SK-N-SH treated with all-trans-retinoic acid at 6 μM for 48 hours (cell line): ENCODE data around the gene OSMR.

Source experiments
- ATAC-seq: fragments of 200-7000 bp; cut with Tn5 transposase; 3 replicates; pipeline ENCODE4 v1.9.1; 2020; ENCODE audit warnings: mild to moderate bottlenecking, moderate library complexity
- ARNTL ChIP-seq: fragments of 450-650 bp; formaldehyde crosslinking; IDR thresholded peaks from 2 replicates; pipeline ENCODE4 v1.5.0; 2020; ENCODE audit warnings: low read depth, mild to moderate bottlenecking, moderate library complexity, borderline replicate concordance
- BACH2 ChIP-seq: fragments of 250-450 bp; sonication (Bioruptor Pico); IDR thresholded peaks from 2 replicates; pipeline ENCODE4 v1.9.0; 2021; ENCODE audit warnings: mild to moderate bottlenecking, borderline replicate concordance
- CSDC2 ChIP-seq: fragments of 250-450 bp; sonication (Bioruptor Pico); IDR thresholded peaks from 2 replicates; pipeline ENCODE4 v1.5.0; 2020; ENCODE audit warnings: mild to moderate bottlenecking, moderate library complexity
- ESRRG ChIP-seq: fragments of 250-450 bp; sonication (Bioruptor Pico); IDR thresholded peaks from 2 replicates; pipeline ENCODE4 v1.6.1; 2021; ENCODE audit warnings: mild to moderate bottlenecking
- GLIS3 ChIP-seq: fragments of 250-450 bp; sonication (Bioruptor Pico); IDR thresholded peaks from 2 replicates; pipeline ENCODE4 v1.5.0; 2020; ENCODE audit warnings: mild to moderate bottlenecking, moderate library complexity
- ISL1 ChIP-seq: fragments of 250-450 bp; sonication (Bioruptor Pico); IDR thresholded peaks from 2 replicates; pipeline ENCODE4 v2.1.2; 2022; ENCODE audit warnings: mild to moderate bottlenecking, moderate library complexity
- PATZ1 ChIP-seq: fragments of 250-450 bp; sonication (Bioruptor Pico); IDR thresholded peaks from 2 replicates; pipeline ENCODE4 v1.8.0; 2020; ENCODE audit warnings: mild to moderate bottlenecking, moderate library complexity, borderline replicate concordance
- RARB ChIP-seq: fragments of 250-450 bp; sonication (Bioruptor Pico); IDR thresholded peaks from 2 replicates; pipeline ENCODE4 v1.8.0; 2021; ENCODE audit warnings: mild to moderate bottlenecking, moderate library complexity
- TCF4 ChIP-seq: fragments of 250-450 bp; sonication (Bioruptor Pico); IDR thresholded peaks from 2 replicates; pipeline ENCODE4 v1.8.0; 2021; ENCODE audit warnings: mild to moderate bottlenecking, moderate library complexity, borderline replicate concordance
- TOX ChIP-seq: fragments of 250-450 bp; sonication (Bioruptor Pico); IDR thresholded peaks from 2 replicates; pipeline ENCODE4 v1.8.0; 2021; ENCODE audit warnings: mild to moderate bottlenecking, moderate library complexity, borderline replicate concordance
- TSHZ2 ChIP-seq: fragments of 250-450 bp; sonication (Bioruptor Pico); IDR thresholded peaks from 2 replicates; pipeline ENCODE4 v1.5.0; 2020; ENCODE audit warnings: mild to moderate bottlenecking, moderate library complexity
- ZC3H10 ChIP-seq: fragments of 250-450 bp; sonication (Bioruptor Pico); IDR thresholded peaks from 2 replicates; pipeline ENCODE4 v1.5.1; 2021; ENCODE audit warnings: mild to moderate bottlenecking, moderate library complexity
- ZFP3 ChIP-seq: fragments of 250-450 bp; sonication (Bioruptor Pico); IDR thresholded peaks from 2 replicates; pipeline ENCODE4 v1.5.0; 2020; ENCODE audit warnings: mild to moderate bottlenecking, moderate library complexity
- ZFP30 ChIP-seq: fragments of 450-650 bp; formaldehyde crosslinking; IDR thresholded peaks from 2 replicates; pipeline ENCODE4 v1.5.0; 2022; ENCODE audit warnings: mild to moderate bottlenecking, moderate library complexity
- ZNF565 ChIP-seq: fragments of 450-650 bp; formaldehyde crosslinking; conservative IDR thresholded peaks from 2 replicates; pipeline ENCODE4 v1.5.0; 2020; ENCODE audit warnings: low read depth, mild to moderate bottlenecking, moderate library complexity
- ZNF70 ChIP-seq: fragments of 450-650 bp; formaldehyde crosslinking; IDR thresholded peaks from 2 replicates; pipeline ENCODE4 v1.5.0; 2020; ENCODE audit warnings: mild to moderate bottlenecking, moderate library complexity
- TF ChIP-seq, protein P1 (sequence below): fragments of 250-450 bp; sonication (Bioruptor Pico); IDR thresholded peaks from 2 replicates; pipeline ENCODE4 v1.8.0; 2021; ENCODE audit warnings: low read depth, mild to moderate bottlenecking, moderate library complexity, borderline replicate concordance
- TF ChIP-seq, protein P2 (sequence below): fragments of 250-450 bp; sonication (Bioruptor Pico); IDR thresholded peaks from 2 replicates; pipeline ENCODE4 v1.5.1; 2021; ENCODE audit warnings: mild to moderate bottlenecking, moderate library complexity
- TF ChIP-seq, protein P3 (sequence below): fragments of 250-450 bp; sonication (Bioruptor Pico); IDR thresholded peaks from 2 replicates; pipeline ENCODE4 v1.5.1; 2020; ENCODE audit warnings: low read depth, mild to moderate bottlenecking, moderate library complexity

The OSMR gene

DNA sequence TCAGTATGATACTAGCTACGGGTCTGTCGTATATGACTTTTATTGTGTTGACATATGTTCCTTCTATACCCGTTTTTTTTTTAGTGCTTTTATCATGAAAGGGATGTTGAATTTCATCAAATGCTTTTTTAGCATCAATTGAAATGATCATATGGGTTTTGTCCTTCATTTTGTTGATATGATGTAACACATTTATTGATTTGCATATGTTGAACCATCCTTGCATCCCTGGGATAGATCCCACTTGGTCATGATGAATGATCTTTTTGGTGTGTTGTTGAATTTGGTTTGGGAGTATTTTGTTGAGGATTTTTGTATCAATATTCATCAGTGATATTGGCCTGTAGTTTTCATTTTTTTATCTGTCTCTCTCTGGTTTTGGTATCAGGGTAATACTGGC lies 50.9 kb downstream of the OSMR start:
- TF ChIP-seq TSHZ2 (CRISPR knock-in tag): no peak
- TF ChIP-seq, protein P1, sequence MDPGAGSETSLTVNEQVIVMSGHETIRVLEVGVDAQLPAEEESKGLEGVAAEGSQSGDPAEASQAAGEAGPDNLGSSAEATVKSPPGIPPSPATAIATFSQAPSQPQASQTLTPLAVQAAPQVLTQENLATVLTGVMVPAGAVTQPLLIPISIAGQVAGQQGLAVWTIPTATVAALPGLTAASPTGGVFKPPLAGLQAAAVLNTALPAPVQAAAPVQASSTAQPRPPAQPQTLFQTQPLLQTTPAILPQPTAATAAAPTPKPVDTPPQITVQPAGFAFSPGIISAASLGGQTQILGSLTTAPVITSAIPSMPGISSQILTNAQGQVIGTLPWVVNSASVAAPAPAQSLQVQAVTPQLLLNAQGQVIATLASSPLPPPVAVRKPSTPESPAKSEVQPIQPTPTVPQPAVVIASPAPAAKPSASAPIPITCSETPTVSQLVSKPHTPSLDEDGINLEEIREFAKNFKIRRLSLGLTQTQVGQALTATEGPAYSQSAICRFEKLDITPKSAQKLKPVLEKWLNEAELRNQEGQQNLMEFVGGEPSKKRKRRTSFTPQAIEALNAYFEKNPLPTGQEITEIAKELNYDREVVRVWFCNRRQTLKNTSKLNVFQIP: no peak
- TF ChIP-seq TOX: no peak
- no peak for TF ChIP-seq CSDC2
- no peak for TF ChIP-seq RARB (CRISPR knock-in tag)
- TF ChIP-seq, protein P2, sequence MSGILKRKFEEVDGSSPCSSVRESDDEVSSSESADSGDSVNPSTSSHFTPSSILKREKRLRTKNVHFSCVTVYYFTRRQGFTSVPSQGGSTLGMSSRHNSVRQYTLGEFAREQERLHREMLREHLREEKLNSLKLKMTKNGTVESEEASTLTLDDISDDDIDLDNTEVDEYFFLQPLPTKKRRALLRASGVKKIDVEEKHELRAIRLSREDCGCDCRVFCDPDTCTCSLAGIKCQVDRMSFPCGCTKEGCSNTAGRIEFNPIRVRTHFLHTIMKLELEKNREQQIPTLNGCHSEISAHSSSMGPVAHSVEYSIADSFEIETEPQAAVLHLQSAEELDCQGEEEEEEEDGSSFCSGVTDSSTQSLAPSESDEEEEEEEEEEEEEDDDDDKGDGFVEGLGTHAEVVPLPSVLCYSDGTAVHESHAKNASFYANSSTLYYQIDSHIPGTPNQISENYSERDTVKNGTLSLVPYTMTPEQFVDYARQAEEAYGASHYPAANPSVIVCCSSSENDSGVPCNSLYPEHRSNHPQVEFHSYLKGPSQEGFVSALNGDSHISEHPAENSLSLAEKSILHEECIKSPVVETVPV: no peak

GRCh38 chr5:38899936-38900335 lies 54.1 kb downstream of the OSMR start:
- no peak for ATAC-seq
- TF ChIP-seq ISL1 (no peak), CSDC2 (no peak), ZFP3 (CRISPR knock-in tag) (no peak), GLIS3 (no peak), ZFP30 (CRISPR knock-in tag) (no peak), ZNF70 (no peak), ZNF565 (CRISPR knock-in tag) (no peak), BACH2 (CRISPR knock-in tag) (no peak), ZC3H10 (no peak), TOX (no peak), TSHZ2 (CRISPR knock-in tag) (no peak), ARNTL (CRISPR knock-in tag) (no peak), PATZ1 (no peak), ESRRG (CRISPR knock-in tag) (no peak), RARB (CRISPR knock-in tag) (no peak), TCF4 (no peak)
- TF ChIP-seq, protein P2: no peak
- TF ChIP-seq, protein P3, sequence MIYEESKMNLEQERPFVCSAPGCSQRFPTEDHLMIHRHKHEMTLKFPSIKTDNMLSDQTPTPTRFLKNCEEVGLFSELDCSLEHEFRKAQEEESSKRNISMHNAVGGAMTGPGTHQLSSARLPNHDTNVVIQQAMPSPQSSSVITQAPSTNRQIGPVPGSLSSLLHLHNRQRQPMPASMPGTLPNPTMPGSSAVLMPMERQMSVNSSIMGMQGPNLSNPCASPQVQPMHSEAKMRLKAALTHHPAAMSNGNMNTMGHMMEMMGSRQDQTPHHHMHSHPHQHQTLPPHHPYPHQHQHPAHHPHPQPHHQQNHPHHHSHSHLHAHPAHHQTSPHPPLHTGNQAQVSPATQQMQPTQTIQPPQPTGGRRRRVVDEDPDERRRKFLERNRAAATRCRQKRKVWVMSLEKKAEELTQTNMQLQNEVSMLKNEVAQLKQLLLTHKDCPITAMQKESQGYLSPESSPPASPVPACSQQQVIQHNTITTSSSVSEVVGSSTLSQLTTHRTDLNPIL (CRISPR knock-in tag): no peak

More for the DNA sequence above, 50.9 kb downstream of the OSMR start:
- no peak for ATAC-seq
